Fibroblast of mammary gland (primary cell): Measurements from ENCODE around the gene GFAP.

Experiments used
- DNase-seq: peaks from one replicate; pipeline ENCODE4 v3.0.0-alpha.2; 2010; ENCODE audit warnings: low read depth
- H3K4me3 ChIP-seq: 2 replicates; pipeline ENCODE4 v1.5.1; 2011; ENCODE audit warnings: low read depth, mild to moderate bottlenecking, low read length, moderate library complexity; ENCODE audit not compliant: control insufficient read depth
- TF ChIP-seq, protein P1 (sequence below): conservative IDR thresholded peaks from 2 replicates; pipeline ENCODE4 v1.5.1; 2011; ENCODE audit warnings: low read depth, low read length, inconsistent platforms; ENCODE audit not compliant: control insufficient read depth, insufficient read depth

The GFAP gene

DNA sequence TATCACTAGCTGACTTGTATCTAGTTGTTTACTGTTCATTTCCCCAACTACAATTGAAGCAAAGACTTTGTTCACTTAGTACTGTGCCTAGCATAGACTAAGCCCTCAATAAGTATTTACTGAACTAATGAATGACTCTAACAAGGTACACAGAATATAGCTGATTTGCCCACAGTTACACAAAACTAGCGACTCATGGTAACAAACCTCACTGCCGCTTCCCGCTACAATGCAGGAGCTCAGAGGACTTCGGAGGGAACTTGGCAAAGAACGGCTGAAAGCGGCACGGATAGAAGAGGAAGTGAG is 16.6 kb downstream of the GFAP start:
- DNase-seq = peak; percentile 57
- TF ChIP-seq, protein P1, sequence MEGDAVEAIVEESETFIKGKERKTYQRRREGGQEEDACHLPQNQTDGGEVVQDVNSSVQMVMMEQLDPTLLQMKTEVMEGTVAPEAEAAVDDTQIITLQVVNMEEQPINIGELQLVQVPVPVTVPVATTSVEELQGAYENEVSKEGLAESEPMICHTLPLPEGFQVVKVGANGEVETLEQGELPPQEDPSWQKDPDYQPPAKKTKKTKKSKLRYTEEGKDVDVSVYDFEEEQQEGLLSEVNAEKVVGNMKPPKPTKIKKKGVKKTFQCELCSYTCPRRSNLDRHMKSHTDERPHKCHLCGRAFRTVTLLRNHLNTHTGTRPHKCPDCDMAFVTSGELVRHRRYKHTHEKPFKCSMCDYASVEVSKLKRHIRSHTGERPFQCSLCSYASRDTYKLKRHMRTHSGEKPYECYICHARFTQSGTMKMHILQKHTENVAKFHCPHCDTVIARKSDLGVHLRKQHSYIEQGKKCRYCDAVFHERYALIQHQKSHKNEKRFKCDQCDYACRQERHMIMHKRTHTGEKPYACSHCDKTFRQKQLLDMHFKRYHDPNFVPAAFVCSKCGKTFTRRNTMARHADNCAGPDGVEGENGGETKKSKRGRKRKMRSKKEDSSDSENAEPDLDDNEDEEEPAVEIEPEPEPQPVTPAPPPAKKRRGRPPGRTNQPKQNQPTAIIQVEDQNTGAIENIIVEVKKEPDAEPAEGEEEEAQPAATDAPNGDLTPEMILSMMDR = no peak
- H3K4me3 ChIP-seq = peak overlapping the region; percentile 99

GRCh38 chr17:44894642-44895041 is 20.7 kb downstream of the GFAP start:
- DNase-seq = no peak
- H3K4me3 ChIP-seq = no peak overlapping the region
- TF ChIP-seq, protein P1 = no peak

- H3K4me3 ChIP-seq = no peak overlapping the region
- TF ChIP-seq, protein P1 = no peak
- DNase-seq = no peak
Observed at GRCh38 chr17:44892250-44892649, 23.1 kb downstream of the GFAP start.

- TF ChIP-seq, protein P1 = no peak
- DNase-seq = no peak
- H3K4me3 ChIP-seq = no peak overlapping the region
Observed at GRCh38 chr17:44889003-44889402, 26.3 kb downstream of the GFAP start.

- TF ChIP-seq, protein P1 = no peak
- H3K4me3 ChIP-seq = no peak overlapping the region
- no peak for DNase-seq
Observed at GRCh38 chr17:44887971-44888954, 27.0 kb downstream of the GFAP start.

DNA sequence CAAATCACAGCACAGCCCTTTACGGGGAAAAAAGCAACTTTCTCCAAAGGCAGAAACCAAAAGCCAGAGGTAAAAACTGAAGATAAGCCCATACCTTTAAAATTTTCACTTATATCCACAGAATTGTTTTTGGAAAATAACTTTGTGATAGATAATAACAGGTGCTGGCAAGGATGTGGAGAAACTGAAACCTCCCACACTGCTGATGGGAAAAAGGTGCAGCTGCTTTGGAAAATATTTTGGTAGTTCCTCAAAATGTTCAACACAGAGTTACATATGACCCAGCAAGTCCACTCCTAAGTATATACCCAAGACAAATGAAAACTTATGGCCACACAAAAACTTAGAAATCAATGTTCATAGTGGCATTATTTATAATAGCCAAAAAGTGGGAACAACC is 28.3 kb downstream of the GFAP start:
- TF ChIP-seq, protein P1 = no peak
- no peak for DNase-seq
- no peak overlapping the region for H3K4me3 ChIP-seq
